WTC11 (cell line): ENCODE measurements around the gene TMPRSS6. TPM values are rescaled to one million over a fixed set of nuclear protein-coding genes. Genes with fewer than 3 reads are reported as not detected.

ENCODE experiments used
- ATAC-seq: fragments of 200-7000 bp; cut with Tn5 transposase; 2 replicates; pipeline ENCODE4 v1.10.0; 2021; ENCODE audit warnings: mild to moderate bottlenecking, moderate library complexity
- CTCF ChIA-PET: fragments of 300-600 bp; sonication (Branson Sonifier 250); formaldehyde crosslinking; loops from one replicate; lab custom pipeline; 2021; ENCODE audit warnings: antibody characterized with exemption; lab: Charles Lee
- POLR2A ChIA-PET: fragments of 350-600 bp; sonication (Branson Sonifier 250); formaldehyde crosslinking; loops from one replicate; lab custom pipeline; 2021; ENCODE audit warnings: antibody characterized with exemption; lab: Charles Lee
- DNase-seq: peaks from one replicate; pipeline ENCODE4 v3.0.0; 2021; ENCODE audit warnings: low spot score
- H3K27ac Mint-ChIP-seq: 2 replicates; pipeline ENCODE4 v1.8.0; 2021; ENCODE audit warnings: mixed read lengths
- H3K27me3 Mint-ChIP-seq: 2 replicates; pipeline ENCODE4 v1.8.0; 2021; ENCODE audit warnings: low read depth, mild to moderate bottlenecking, moderate library complexity, mixed read lengths
- H3K36me3 Mint-ChIP-seq: 2 replicates; pipeline ENCODE4 v1.8.0; 2021; ENCODE audit warnings: mixed read lengths
- H3K4me1 Mint-ChIP-seq: 2 replicates; pipeline ENCODE4 v1.8.0; 2022; ENCODE audit warnings: mixed read lengths
- H3K4me3 Mint-ChIP-seq: 2 replicates; pipeline ENCODE4 v1.8.0; 2021; ENCODE audit warnings: mild to moderate bottlenecking, moderate library complexity, mixed read lengths
- H3K9me3 Mint-ChIP-seq: 2 replicates; pipeline ENCODE4 v1.8.0; 2021; ENCODE audit warnings: mixed read lengths
- ATF2 ChIP-seq: sonication (generic); formaldehyde crosslinking; IDR thresholded peaks from 2 replicates; pipeline ENCODE4 v1.8.1; 2022; ENCODE audit warnings: low read depth, missing genetic modification reagents, borderline replicate concordance
- CREM ChIP-seq: sonication (generic); formaldehyde crosslinking; IDR thresholded peaks from 2 replicates; pipeline ENCODE4 v1.8.1; 2022; ENCODE audit warnings: mild to moderate bottlenecking, missing genetic modification reagents, moderate library complexity
- CTCF ChIP-seq: fragments of 200-600 bp; IDR thresholded peaks from 2 replicates; pipeline ENCODE4 v1.8.0; 2022; ENCODE audit warnings: antibody characterized with exemption
- GABPB1 ChIP-seq: sonication (generic); formaldehyde crosslinking; IDR thresholded peaks from 2 replicates; pipeline ENCODE4 v1.8.1; 2023; ENCODE audit warnings: mild to moderate bottlenecking, missing genetic modification reagents
- GRHL2 ChIP-seq: fragments of 250-450 bp; sonication (Bioruptor Pico); IDR thresholded peaks from 2 replicates; pipeline ENCODE4 v1.8.0; 2022; ENCODE audit warnings: mild to moderate bottlenecking, moderate library complexity; ENCODE audit not compliant: insufficient replicate concordance, severe bottlenecking
- IRF2 ChIP-seq: sonication (generic); formaldehyde crosslinking; IDR thresholded peaks from 2 replicates; pipeline ENCODE4 v1.8.0; 2022; ENCODE audit warnings: low read depth, missing genetic modification reagents, borderline replicate concordance
- JUN ChIP-seq: sonication (generic); formaldehyde crosslinking; IDR thresholded peaks from 2 replicates; pipeline ENCODE4 v1.8.0; 2023; ENCODE audit warnings: mild to moderate bottlenecking, missing genetic modification reagents
- KAT7 ChIP-seq: sonication (generic); formaldehyde crosslinking; IDR thresholded peaks from 2 replicates; pipeline ENCODE4 v1.8.1; 2023; ENCODE audit warnings: missing genetic modification reagents, mild to moderate bottlenecking, borderline replicate concordance
- NR1H2 ChIP-seq: sonication (generic); formaldehyde crosslinking; IDR thresholded peaks from 2 replicates; pipeline ENCODE4 v1.9.0; 2021; ENCODE audit warnings: mild to moderate bottlenecking, moderate library complexity, missing genetic modification reagents
- NR2C2 ChIP-seq: sonication (generic); formaldehyde crosslinking; IDR thresholded peaks from 2 replicates; pipeline ENCODE4 v1.8.0; 2022; ENCODE audit warnings: mild to moderate bottlenecking, missing genetic modification reagents
- PREB ChIP-seq: sonication (generic); formaldehyde crosslinking; IDR thresholded peaks from 2 replicates; pipeline ENCODE4 v1.8.1; 2022; ENCODE audit warnings: mild to moderate bottlenecking, missing genetic modification reagents, moderate library complexity, borderline replicate concordance
- SMAD3 ChIP-seq: sonication (generic); formaldehyde crosslinking; IDR thresholded peaks from 2 replicates; pipeline ENCODE4 v1.8.0; 2022; ENCODE audit warnings: missing genetic modification reagents, mild to moderate bottlenecking, borderline replicate concordance
- TEAD1 ChIP-seq: sonication (generic); formaldehyde crosslinking; IDR thresholded peaks from 2 replicates; pipeline ENCODE4 v1.8.0; 2022; ENCODE audit warnings: mild to moderate bottlenecking, missing genetic modification reagents
- USF1 ChIP-seq: sonication (generic); formaldehyde crosslinking; IDR thresholded peaks from 2 replicates; pipeline ENCODE4 v1.8.0; 2022; ENCODE audit warnings: mild to moderate bottlenecking, missing genetic modification reagents
- ZNF232 ChIP-seq: sonication (generic); formaldehyde crosslinking; IDR thresholded peaks from 2 replicates; pipeline ENCODE4 v1.8.0; 2022; ENCODE audit warnings: mild to moderate bottlenecking, missing genetic modification reagents
- ZNF396 ChIP-seq: fragments of 250-450 bp; sonication (Bioruptor Pico); IDR thresholded peaks from 2 replicates; pipeline ENCODE4 v1.8.0; 2021; ENCODE audit warnings: mild to moderate bottlenecking, moderate library complexity, borderline replicate concordance
- ZNF423 ChIP-seq: fragments of 250-450 bp; sonication (Bioruptor Pico); IDR thresholded peaks from 2 replicates; pipeline ENCODE4 v2.1.2; 2022; ENCODE audit warnings: mild to moderate bottlenecking, moderate library complexity
- total RNA-seq: library from RNA; stranded (reverse); gene quantifications from 3 replicates; pipeline ENCODE4 v1.2.3, GENCODE V29; 2021
- TF ChIP-seq, protein P1 (sequence below): fragments of 250-450 bp; sonication (Bioruptor Pico); conservative IDR thresholded peaks from 2 replicates; pipeline ENCODE4 v1.9.0; 2021; ENCODE audit warnings: mild to moderate bottlenecking
- TF ChIP-seq, protein P2 (sequence below): fragments of 250-450 bp; sonication (Bioruptor Pico); IDR thresholded peaks from 2 replicates; pipeline ENCODE4 v1.9.0; 2021; ENCODE audit warnings: moderate library complexity, mild to moderate bottlenecking, inconsistent platforms, borderline replicate concordance
- TF ChIP-seq, protein P3 (sequence below): sonication (generic); formaldehyde crosslinking; IDR thresholded peaks from 2 replicates; pipeline ENCODE4 v1.8.1; 2023; ENCODE audit warnings: mild to moderate bottlenecking, missing genetic modification reagents

Gene TMPRSS6
- total RNA-seq, 1 experiment from 2014 or later = 0.11 TPM

DNA sequence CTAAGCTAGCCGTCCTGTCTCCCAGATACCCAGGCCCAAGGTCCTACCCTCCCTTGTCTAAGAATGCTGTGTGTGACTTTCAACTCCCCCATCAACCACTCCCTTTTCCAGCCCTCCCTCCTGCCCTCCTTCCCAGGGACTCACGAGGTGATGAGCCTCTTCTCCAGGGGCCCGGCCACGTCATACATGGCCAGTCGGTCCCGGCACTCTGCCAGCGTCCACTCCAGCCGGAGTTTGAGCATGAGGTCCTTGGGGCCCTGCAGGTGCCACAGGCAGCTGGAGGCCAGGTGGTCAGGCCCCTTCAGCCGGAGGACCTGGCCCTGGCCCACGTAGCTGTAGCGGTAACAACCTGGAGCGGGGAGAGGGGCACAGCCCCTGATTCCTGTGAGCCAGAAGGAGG lies 20.1 kb downstream of the TMPRSS6 start:
- ATAC-seq (no peak), DNase-seq (no peak)
- TF ChIP-seq, protein P1, sequence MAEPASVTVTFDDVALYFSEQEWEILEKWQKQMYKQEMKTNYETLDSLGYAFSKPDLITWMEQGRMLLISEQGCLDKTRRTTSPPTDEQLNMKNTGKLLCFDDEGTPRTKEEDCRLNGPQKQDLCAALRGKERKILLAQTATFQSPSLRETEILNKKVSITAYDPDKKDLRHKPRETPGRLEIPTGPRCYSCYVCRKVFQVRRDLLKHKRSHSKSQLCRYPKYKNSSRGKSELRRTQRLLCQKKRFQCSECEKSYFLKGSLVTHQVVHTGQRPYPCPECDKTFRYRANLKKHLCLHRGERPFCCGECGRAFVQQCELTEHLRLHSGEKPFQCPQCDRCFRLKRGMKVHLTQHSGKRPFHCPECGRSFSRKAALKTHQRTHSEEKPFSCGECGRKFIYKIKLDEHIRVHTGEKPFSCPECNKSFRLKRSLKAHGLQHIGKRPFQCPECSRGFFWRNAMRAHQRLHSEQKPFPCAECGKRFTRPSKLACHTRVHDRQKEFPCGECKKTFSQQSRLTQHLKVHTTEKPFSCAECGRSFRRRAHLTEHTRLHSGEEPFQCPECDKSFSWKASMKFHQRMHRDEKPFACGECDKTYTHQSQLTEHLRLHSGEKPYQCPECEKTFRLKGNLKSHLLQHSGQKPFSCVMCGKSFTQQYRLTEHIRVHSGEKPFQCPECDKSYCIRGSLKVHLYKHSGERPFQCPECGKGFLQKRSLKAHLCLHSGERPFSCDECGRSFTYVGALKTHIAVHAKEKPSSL (CRISPR knock-in tag) = no peak
- no peak for TF ChIP-seq IRF2 (CRISPR knock-in tag)
- TF ChIP-seq JUN (CRISPR knock-in tag) = no peak
- TF ChIP-seq ATF2 (CRISPR knock-in tag) = no peak
- TF ChIP-seq KAT7 (CRISPR knock-in tag) = no peak
- TF ChIP-seq CREM (CRISPR knock-in tag) = no peak
- no peak for TF ChIP-seq PREB
- no peak for TF ChIP-seq CTCF
- TF ChIP-seq, protein P2, sequence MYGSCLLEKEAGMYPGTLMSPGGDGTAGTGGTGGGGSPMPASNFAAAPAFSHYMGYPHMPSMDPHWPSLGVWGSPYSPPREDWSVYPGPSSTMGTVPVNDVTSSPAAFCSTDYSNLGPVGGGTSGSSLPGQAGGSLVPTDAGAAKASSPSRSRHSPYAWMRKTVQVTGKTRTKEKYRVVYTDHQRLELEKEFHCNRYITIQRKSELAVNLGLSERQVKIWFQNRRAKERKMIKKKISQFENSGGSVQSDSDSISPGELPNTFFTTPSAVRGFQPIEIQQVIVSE = no peak
- TF ChIP-seq NR1H2 = no peak
- no peak for TF ChIP-seq SMAD3
- no peak for TF ChIP-seq GRHL2
- no peak for TF ChIP-seq ZNF423 (CRISPR knock-in tag)
- TF ChIP-seq TEAD1 (CRISPR knock-in tag) = no peak
- TF ChIP-seq, protein P3, sequence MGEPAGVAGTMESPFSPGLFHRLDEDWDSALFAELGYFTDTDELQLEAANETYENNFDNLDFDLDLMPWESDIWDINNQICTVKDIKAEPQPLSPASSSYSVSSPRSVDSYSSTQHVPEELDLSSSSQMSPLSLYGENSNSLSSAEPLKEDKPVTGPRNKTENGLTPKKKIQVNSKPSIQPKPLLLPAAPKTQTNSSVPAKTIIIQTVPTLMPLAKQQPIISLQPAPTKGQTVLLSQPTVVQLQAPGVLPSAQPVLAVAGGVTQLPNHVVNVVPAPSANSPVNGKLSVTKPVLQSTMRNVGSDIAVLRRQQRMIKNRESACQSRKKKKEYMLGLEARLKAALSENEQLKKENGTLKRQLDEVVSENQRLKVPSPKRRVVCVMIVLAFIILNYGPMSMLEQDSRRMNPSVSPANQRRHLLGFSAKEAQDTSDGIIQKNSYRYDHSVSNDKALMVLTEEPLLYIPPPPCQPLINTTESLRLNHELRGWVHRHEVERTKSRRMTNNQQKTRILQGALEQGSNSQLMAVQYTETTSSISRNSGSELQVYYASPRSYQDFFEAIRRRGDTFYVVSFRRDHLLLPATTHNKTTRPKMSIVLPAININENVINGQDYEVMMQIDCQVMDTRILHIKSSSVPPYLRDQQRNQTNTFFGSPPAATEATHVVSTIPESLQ (CRISPR knock-in tag) = no peak
- TF ChIP-seq GABPB1 (CRISPR knock-in tag) = no peak
- no peak for TF ChIP-seq NR2C2 (CRISPR knock-in tag)
- no peak for TF ChIP-seq ZNF232 (CRISPR knock-in tag)
- TF ChIP-seq ZNF396 (CRISPR knock-in tag) = no peak
- TF ChIP-seq USF1 = no peak
- Mint-ChIP-seq H3K27me3 (peaks cover under 1% of the 10 kb centered on the region), H3K9me3 (no peaks in the 10 kb centered on the region), H3K36me3 (no peaks in the 10 kb centered on the region), H3K4me3 (no peak overlapping the region), H3K27ac (no peak overlapping the region), H3K4me1 (peaks cover 4% of the 10 kb centered on the region)
- POLR2A ChIA-PET = no interaction called here
- CTCF ChIA-PET = interaction anchor here (0.6 to 0.9 kb wide), 3 partner anchors 43 to 110 kb away, joined by 3 read pairs; no protein-coding TSS in a partner anchor
